Measurements from ENCODE around the gene TMEM53. TPM values are rescaled to one million over a fixed set of nuclear protein-coding genes. Genes with fewer than 3 reads are reported as not detected.
A peak's percentile ranks its signal among the peaks of the same experiment; 100 is the strongest.

The TMEM53 gene
- total RNA-seq (2012; rRNA removed): 6.6 and 7.1 TPM in 2 replicates

DNA sequence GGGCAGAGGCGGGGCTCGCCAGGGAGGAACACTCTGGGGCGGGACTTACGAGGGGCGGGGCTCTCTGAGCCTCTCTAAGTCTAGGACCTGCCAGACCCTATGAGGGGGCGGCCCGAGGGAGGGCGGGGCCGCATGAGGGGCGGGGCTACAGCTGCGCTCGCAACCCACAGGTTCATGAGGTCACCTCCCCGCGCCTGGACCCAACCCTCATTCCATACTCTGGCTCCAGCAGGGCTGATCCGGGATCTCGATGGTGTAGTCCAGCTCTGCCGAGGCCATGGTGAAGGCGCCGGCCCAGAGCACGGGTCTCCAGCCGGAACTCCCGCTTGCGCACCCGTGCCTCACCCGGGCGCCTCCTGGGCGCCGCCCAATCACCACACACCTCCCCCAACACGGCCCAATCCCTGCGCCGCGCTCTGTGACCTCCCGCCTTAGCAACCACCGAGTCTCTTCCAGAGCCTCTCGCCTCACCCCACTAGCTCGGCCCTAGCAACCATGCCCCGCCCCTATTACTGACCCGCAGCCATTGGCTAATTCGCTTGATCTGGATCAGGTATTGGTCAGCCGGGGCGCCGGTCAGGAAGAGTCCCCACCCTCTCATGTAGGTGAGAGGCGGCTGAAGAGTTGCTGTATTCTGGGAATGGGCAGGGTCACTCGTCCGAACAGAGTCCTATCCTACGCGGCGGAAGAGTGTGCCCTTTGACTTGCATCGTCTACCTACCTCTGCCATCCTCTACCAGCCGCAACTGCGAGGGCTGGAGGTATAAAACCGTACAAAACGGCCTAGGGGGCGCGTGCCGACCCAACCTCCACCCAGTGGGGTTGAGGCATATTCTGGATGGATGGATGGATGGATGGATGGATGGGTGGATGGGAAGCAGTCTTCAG lies at the start of gene TMEM53, which contains the start of gene ARMH1:
Gene TMEM53, minus strand, starts transcription at position 369 of the 888 bp plus-strand sequence. Its CDS starts 90 bp downstream, at position 279.
Gene ARMH1, plus strand, starts transcription at position 602 of the 888 bp plus-strand sequence. CDS start 14,984 bp downstream, outside the sequence.
- no peaks in the 10 kb centered on the region for H3K27me3 ChIP-seq (ENCODE audit: control insufficient read depth, insufficient read depth, low read length)
- H3K4me2 ChIP-seq (ENCODE audit: low read length): peak within 1 kb of the TSS; percentile 91
- H3K4me1 ChIP-seq (ENCODE audit: control insufficient read depth, insufficient read depth, low read length): peaks cover 39% of the 10 kb centered on the region
- H3K36me3 ChIP-seq (ENCODE audit: insufficient read depth, low read length): no peaks in the 10 kb centered on the region
- H3K4me3 ChIP-seq (ENCODE audit: low read length): peak within 1 kb of the TSS; percentile 82
- H3K9ac ChIP-seq (ENCODE audit: low read depth, low read length): peak within 1 kb of the TSS; percentile 83
- no peaks in the 10 kb centered on the region for H3K9me3 ChIP-seq (replicated peaks; ENCODE audit: low read length)

- Histone ChIP-seq H3K9me3 (replicated peaks; ENCODE audit: low read length) (no peaks in the 10 kb centered on the region), H3K4me1 (ENCODE audit: control insufficient read depth, insufficient read depth, low read length) (peaks cover 4% of the 10 kb centered on the region), H3K27me3 (ENCODE audit: control insufficient read depth, insufficient read depth, low read length) (no peaks in the 10 kb centered on the region), H3K4me3 (ENCODE audit: low read length) (no peak overlapping the region), H3K4me2 (ENCODE audit: low read length) (no peak overlapping the region), H3K9ac (ENCODE audit: low read depth, low read length) (no peak overlapping the region), H3K36me3 (ENCODE audit: insufficient read depth, low read length) (no peaks in the 10 kb centered on the region)
Measured at GRCh38 chr1:44723496-44724295, 49.4 kb upstream of the TMEM53 start.

DNA sequence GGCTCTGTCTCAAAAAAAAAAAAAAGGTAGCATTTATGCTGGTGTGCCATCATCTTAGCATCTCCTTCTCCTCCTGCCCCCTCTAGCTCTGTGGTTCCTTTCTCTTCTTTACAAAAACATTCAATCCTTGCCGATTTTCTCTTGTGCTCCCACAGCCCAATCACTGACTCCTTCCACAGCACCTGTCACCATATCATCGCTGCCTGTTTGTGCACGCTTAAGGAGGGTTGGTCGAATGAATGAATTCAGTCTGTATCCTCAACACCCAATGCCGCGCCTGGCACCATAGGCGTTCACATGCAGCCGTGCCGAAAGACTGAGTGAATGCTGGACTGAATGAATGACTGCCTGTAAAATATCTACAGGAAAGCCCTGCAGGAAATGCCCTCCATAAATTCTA lies 48.8 kb upstream of the TMEM53 start:
- no peak overlapping the region for H3K4me2 ChIP-seq (ENCODE audit: low read length)
- no peaks in the 10 kb centered on the region for H3K27me3 ChIP-seq (ENCODE audit: control insufficient read depth, insufficient read depth, low read length)
- H3K9me3 ChIP-seq (replicated peaks; ENCODE audit: low read length): no peaks in the 10 kb centered on the region
- H3K4me3 ChIP-seq (ENCODE audit: low read length): no peak overlapping the region
- H3K36me3 ChIP-seq (ENCODE audit: insufficient read depth, low read length): no peaks in the 10 kb centered on the region
- H3K9ac ChIP-seq (ENCODE audit: low read depth, low read length): no peak overlapping the region
- peaks cover 4% of the 10 kb centered on the region for H3K4me1 ChIP-seq (ENCODE audit: control insufficient read depth, insufficient read depth, low read length)

GRCh38 chr1:44721485-44722361 lies 47.4 kb upstream of the TMEM53 start:
- peaks cover 5% of the 10 kb centered on the region for H3K27me3 ChIP-seq (ENCODE audit: control insufficient read depth, insufficient read depth, low read length)
- peak overlapping the region; percentile 68 for H3K9ac ChIP-seq (ENCODE audit: low read depth, low read length)
- H3K4me1 ChIP-seq (ENCODE audit: control insufficient read depth, insufficient read depth, low read length): peaks cover 2% of the 10 kb centered on the region
- no peak overlapping the region for H3K4me3 ChIP-seq (ENCODE audit: low read length)
- no peaks in the 10 kb centered on the region for H3K36me3 ChIP-seq (ENCODE audit: insufficient read depth, low read length)
- no peaks in the 10 kb centered on the region for H3K9me3 ChIP-seq (replicated peaks; ENCODE audit: low read length)
- H3K4me2 ChIP-seq (ENCODE audit: low read length): peak overlapping the region; percentile 24

DNA sequence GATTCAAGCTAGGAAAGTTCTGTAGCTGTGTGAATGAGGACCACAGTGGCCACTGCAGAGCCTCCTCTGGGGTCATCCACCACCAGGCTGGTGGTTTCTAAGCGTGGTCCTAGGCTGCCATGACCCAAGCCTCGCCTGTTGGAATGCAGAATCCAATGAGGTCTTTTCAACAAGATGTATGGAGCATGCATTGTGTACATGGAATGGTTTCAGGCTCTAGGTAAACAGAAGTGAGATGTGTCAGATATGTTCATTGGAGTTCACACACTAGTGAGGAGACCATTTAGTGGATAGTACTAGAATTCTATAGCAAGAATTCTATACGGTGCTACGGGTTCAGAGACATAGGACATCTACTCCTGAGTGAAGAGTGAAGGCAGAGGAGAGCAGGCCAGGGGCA lies 46.0 kb upstream of the TMEM53 start:
- H3K4me2 ChIP-seq (ENCODE audit: low read length): no peak overlapping the region
- no peaks in the 10 kb centered on the region for H3K36me3 ChIP-seq (ENCODE audit: insufficient read depth, low read length)
- no peak overlapping the region for H3K9ac ChIP-seq (ENCODE audit: low read depth, low read length)
- no peaks in the 10 kb centered on the region for H3K9me3 ChIP-seq (replicated peaks; ENCODE audit: low read length)
- no peak overlapping the region for H3K4me3 ChIP-seq (ENCODE audit: low read length)
- H3K27me3 ChIP-seq (ENCODE audit: control insufficient read depth, insufficient read depth, low read length): peaks cover 15% of the 10 kb centered on the region
- H3K4me1 ChIP-seq (ENCODE audit: control insufficient read depth, insufficient read depth, low read length): no peaks in the 10 kb centered on the region

DNA sequence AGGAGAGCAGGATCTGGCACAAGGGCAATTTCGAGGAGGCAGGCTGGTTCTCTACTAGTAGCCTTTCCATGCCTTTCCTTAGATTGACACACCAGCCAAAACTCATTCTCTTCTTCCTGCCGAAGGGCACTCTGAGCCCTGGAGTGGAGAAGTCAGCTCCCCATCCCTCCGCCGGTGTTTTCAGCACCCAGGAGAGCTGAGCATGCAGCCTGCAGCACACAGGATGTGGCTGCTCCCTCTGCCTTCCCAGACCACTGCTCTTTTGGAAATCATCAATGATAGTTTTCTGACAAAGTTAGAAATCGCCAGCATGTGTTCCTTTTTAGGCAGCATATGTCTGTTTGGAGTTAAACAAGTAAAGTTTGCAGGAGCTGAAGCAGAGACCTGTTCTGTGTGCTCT lies 45.0 kb upstream of the TMEM53 start:
- H3K9ac ChIP-seq (ENCODE audit: low read depth, low read length): no peak overlapping the region
- H3K36me3 ChIP-seq (ENCODE audit: insufficient read depth, low read length): no peaks in the 10 kb centered on the region
- H3K4me1 ChIP-seq (ENCODE audit: control insufficient read depth, insufficient read depth, low read length): no peaks in the 10 kb centered on the region
- no peak overlapping the region for H3K4me3 ChIP-seq (ENCODE audit: low read length)
- H3K4me2 ChIP-seq (ENCODE audit: low read length): no peak overlapping the region
- H3K9me3 ChIP-seq (replicated peaks; ENCODE audit: low read length): no peaks in the 10 kb centered on the region
- H3K27me3 ChIP-seq (ENCODE audit: control insufficient read depth, insufficient read depth, low read length): peaks cover 15% of the 10 kb centered on the region

- no peaks in the 10 kb centered on the region for H3K9me3 ChIP-seq (replicated peaks; ENCODE audit: low read length)
- no peaks in the 10 kb centered on the region for H3K4me1 ChIP-seq (ENCODE audit: control insufficient read depth, insufficient read depth, low read length)
- no peak overlapping the region for H3K9ac ChIP-seq (ENCODE audit: low read depth, low read length)
Measured at GRCh38 chr1:44718091-44718490, 43.8 kb upstream of the TMEM53 start.

GRCh38 chr1:44717653-44718052 lies 43.4 kb upstream of the TMEM53 start:
- Histone ChIP-seq H3K9ac (ENCODE audit: low read depth, low read length) (no peak overlapping the region), H3K4me1 (ENCODE audit: control insufficient read depth, insufficient read depth, low read length) (no peaks in the 10 kb centered on the region), H3K36me3 (ENCODE audit: insufficient read depth, low read length) (no peaks in the 10 kb centered on the region), H3K4me3 (ENCODE audit: low read length) (no peak overlapping the region), H3K27me3 (ENCODE audit: control insufficient read depth, insufficient read depth, low read length) (peaks cover 15% of the 10 kb centered on the region), H3K9me3 (replicated peaks; ENCODE audit: low read length) (no peaks in the 10 kb centered on the region), H3K4me2 (ENCODE audit: low read length) (no peak overlapping the region)

More at GRCh38 chr1:44718091-44718490, 43.8 kb upstream of the TMEM53 start:
- no peak overlapping the region for H3K4me2 ChIP-seq (ENCODE audit: low read length)
- no peak overlapping the region for H3K4me3 ChIP-seq (ENCODE audit: low read length)
- peaks cover 15% of the 10 kb centered on the region for H3K27me3 ChIP-seq (ENCODE audit: control insufficient read depth, insufficient read depth, low read length)
- no peaks in the 10 kb centered on the region for H3K36me3 ChIP-seq (ENCODE audit: insufficient read depth, low read length)

- Histone ChIP-seq H3K36me3 (ENCODE audit: insufficient read depth, low read length) (no peaks in the 10 kb centered on the region), H3K27me3 (ENCODE audit: control insufficient read depth, insufficient read depth, low read length) (peaks cover 15% of the 10 kb centered on the region), H3K9ac (ENCODE audit: low read depth, low read length) (no peak overlapping the region), H3K4me1 (ENCODE audit: control insufficient read depth, insufficient read depth, low read length) (no peaks in the 10 kb centered on the region), H3K4me2 (ENCODE audit: low read length) (no peak overlapping the region), H3K9me3 (replicated peaks; ENCODE audit: low read length) (no peaks in the 10 kb centered on the region), H3K4me3 (ENCODE audit: low read length) (no peak overlapping the region)
Measured at GRCh38 chr1:44717156-44717555, 42.9 kb upstream of the TMEM53 start.

GRCh38 chr1:44714944-44715571 lies 40.8 kb upstream of the TMEM53 start:
- Histone ChIP-seq H3K36me3 (ENCODE audit: insufficient read depth, low read length) (no peaks in the 10 kb centered on the region), H3K9me3 (replicated peaks; ENCODE audit: low read length) (no peaks in the 10 kb centered on the region), H3K27me3 (ENCODE audit: control insufficient read depth, insufficient read depth, low read length) (peaks cover 30% of the 10 kb centered on the region), H3K9ac (ENCODE audit: low read depth, low read length) (no peak overlapping the region), H3K4me2 (ENCODE audit: low read length) (no peak overlapping the region), H3K4me3 (ENCODE audit: low read length) (no peak overlapping the region), H3K4me1 (ENCODE audit: control insufficient read depth, insufficient read depth, low read length) (no peaks in the 10 kb centered on the region)
